Activated T-cell treated with anti-CD3 and anti-CD28 coated beads for 48 hours (primary cell): Measurements from ENCODE around the gene PTPRH.
A peak's percentile ranks its signal among the peaks of the same experiment; 100 is the strongest.
"Not testable (repeated sequence)": the region's sequence is repeated elsewhere in the genome, so short reads cannot be mapped to it uniquely, and the experiment has no call there.

Source experiments
- DNase-seq: peaks from one replicate; pipeline ENCODE4 v3.0.0-alpha.2; 2020; ENCODE audit warnings: low read depth

PTPRH gene

DNA sequence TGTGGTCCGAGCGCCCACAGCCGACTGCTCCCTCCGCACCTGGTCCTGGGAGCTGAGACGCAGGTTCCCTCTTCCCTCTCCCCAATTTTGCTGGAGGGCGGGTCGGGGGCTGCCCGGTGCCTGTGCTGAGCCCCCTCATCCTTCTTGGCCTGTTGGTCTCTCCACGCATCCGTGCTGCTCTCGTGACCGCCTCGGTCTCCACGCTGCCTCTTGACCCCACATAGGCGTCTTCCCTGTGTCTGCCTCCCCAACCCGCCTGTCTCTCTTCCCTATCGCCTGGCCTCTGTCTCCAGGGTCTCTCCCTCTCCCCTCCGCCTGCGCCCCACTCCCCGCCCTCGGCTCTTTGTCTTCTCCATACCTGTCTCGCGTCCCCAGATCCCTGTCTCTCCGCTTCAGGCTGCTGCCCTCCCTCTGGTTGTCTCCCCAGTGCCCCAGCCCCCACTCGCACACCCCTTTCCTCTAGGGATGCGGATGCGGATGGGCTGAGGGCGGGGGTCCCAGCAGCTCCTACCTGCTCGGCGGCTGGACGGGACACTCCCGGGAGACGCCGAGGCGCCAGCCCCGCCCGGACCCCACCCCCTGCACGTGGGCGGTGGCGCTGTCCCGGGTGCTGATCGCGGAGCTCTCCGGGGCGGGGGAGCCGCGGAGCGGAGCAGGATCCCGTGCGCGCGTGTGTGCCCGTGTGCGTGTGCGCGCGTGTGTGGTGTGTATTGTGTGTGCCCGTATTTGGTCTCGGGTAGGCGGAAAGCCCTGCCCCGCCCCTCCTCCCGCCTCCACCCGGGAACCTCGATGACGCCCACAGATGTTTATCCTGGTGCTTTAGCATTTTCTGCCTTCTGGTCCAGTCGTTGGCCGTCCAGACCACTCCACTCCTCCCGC, 29.5 kb downstream of the PTPRH start, which contains the start of gene SYT5:
SYT5 (minus strand) TSS at position 684 of the 879 bp plus-strand sequence. CDS start 1,248 bp downstream, outside the sequence.
- DNase-seq: peak; percentile 58

DNA sequence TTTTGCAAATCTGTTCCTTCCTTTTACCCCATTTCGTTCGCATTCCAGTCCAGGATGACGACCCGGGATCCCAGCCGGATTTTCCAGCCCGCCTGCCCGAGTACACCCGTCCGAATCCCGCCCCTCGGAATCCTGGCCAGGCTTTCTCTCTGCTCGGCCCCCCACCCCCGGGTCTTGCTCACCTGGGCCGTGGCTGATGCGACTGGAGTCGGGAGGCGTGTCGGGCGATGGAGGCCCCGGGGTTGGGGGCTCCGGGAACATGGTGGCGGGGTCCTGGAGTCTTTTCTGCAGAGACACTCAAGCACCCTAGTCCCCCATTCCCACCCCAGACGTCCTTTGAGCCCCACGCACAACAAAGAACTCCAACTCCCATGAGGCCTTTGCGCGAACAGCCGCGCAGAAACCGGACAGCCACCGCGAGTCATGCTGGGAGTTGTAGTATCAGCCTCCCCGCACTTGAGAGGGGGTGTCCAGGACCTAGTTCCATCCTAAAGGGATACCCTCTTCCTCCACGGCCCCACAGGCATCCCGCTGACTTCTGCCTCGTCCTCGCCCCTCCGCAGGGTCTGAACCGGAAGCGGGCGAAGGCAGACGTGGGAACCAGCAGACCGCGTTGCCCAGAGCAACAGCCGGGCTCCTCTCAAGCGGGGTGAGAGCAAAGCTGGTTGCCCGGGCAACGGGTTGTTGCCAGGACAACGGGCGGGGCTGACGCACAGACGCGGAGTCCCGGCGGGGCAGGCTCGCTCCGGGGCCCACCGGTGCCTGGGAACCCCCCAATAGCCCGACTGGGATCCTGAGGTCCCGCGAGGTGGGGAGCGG, 30.3 kb downstream of the PTPRH start:
- DNase-seq: peak; percentile 85

DNA sequence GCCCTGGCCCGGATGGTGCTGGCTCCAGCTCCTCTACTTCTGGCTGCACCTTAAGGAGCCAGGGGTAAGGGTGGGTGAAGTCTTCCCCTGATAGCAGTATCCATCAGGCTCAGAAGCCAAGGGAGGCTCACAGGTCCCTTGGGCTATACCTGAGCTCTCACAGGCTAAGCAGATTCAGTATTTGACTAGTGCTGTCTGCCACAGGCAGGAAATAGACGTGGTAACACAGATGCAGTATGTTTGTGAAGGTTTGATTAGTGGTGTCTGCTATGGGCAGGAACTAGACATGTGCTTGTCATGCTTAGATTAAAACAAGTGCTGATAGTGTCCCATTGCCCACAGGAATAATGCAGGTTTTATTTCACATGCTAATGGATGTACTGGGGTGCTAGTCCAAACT, 33.2 kb downstream of the PTPRH start:
- DNase-seq: no peak

DNA sequence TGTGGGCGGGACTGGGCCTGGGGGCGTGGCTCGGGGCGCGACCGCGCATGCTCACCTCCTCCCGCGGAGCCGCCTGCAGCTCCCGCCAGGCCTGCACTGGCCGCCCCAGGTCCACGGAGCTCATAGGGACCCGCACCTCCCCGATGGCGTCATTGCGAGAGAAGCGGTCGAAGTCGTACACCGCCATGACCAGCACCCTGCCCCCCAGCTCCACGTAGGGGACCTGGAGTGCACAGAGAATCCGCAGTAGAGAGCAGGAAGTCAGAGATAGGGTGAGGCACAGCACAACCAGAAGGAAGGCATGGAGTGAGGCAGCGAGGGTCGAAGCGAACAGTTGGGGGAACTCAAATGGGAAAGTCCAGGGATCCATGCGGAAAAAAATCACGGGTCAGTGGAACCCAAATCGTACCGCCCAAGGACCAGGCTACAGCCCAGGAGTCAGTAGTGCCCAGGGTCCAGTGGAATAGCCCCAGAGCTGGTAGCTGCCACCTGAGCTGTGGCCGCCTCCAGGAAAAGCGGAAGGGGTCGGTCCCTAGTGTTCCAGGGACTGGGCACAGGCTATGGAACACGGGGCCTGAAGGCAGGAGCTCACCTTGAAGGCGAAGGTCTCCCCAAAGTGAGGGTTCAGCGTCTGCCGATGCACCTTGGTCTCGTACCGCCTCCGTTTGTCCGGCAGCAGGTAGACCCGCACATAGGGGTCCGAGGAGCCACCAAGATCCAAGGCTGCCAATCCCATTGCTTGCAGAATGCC, 34.0 kb downstream of the PTPRH start:
- DNase-seq: no peak

DNA sequence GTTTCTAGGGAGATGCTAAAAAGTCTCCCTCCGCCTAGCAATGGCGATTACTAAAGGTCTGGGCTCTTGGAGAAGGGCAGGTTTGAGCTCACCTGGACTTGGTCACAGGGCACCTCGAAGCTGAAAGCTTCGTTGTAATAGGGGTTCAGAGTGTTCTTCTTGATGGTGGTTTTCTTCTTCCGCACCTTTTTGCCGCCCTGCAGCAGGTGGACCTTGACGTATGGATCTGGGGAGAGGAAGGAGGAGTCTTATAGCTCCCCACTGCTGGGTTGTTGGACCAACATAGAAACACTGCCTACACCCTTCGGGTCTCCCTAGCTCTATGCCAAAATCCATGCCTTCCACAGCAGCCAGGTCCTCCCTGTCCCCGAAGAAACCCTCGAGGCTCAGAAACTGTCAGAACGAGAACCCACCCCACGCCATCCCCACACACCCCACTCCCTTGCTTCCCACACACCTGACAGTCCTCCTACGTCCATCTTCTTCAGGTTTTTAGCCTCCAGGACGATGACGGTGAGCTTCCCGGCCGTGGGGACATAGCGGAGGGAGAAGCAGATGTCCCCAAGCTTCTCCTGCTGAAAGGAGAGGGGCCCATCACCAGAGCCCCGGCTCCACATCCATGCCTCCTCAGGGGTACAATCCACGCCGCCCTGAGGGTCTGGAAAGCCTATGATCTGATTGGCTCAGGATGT, 34.7 kb downstream of the PTPRH start:
- no peak for DNase-seq

DNA sequence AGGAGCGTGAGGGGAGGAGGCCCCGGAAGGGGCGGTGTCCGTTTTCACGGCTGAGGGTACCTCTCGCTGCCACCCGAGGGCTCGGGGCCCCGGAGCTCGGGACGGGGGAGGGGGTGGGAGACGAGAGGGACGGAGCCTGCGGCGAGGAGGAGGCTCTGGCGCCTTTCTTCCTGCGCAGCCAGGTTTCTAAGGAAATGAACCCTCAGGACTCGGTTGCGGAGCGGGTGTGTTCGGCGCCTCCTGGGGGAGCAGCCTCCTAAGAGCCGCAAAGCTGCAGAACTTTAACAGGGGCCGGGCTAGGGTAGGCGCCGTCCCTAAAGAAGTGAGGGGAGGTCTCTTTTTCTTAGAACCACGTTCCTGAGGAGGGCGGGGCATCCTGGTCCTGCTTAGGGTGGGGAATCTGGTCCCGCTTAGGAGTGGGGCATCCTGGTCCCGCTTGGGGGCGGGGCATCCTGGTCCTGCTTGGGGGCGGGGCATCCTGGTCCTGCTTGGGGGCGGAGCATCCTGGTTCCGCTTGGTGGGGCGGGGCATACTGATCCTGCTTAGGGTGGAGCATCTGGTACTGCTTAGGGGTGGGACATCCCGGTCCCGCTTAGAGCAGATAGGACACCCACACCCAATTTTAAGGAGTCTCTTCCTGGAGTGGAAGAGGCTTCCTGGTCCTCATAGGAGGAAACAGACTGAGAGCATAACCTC, 35.4 kb downstream of the PTPRH start:
- DNase-seq: peak; percentile 54

DNA sequence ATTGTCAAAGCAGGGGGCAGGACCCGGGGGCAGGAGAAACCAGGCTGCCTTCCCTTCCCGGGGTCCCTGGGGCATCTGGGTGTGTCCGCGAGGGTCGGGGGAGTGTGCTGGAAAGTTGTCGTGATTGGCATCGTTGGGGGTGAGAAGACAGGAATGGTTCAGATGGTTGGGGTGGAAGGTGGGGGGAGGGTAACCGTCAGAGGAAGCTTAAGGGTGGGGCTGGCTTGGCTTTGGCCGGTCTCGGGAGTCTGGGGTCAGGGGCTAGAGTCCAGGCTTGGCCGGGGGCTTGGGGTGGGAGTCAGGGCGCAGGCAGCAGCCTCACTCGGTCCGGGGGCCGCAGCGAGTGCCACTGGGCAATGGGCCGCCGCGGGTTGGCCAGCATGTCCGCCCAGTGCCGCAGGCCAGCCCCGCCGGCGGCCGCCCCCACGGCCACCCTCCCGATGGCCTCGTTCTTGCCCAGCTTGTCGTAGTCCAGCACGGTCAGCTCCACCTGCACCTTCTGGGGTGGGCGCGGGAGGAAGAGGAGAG, 36.1 kb downstream of the PTPRH start:
- no peak for DNase-seq

DNA sequence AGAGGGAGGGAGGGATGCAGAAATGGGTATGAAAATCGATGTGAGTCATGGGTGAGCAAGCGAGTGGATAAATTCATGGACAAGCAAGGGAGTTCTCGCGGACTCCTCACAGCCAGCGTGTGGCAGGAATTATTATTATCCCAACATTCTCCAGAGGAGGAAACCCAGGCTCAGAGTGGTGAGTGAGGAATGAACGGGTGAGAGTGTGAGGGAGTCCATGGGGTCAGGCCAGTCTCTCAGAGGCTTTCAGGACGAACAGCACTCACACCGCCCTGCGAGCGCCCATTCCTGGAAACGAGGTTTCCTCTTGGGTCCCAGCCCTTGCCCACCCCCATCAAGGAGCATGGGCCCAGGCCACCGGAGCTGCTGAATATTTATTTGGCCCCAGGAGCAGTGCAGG, 36.6 kb downstream of the PTPRH start:
- DNase-seq: no peak

DNA sequence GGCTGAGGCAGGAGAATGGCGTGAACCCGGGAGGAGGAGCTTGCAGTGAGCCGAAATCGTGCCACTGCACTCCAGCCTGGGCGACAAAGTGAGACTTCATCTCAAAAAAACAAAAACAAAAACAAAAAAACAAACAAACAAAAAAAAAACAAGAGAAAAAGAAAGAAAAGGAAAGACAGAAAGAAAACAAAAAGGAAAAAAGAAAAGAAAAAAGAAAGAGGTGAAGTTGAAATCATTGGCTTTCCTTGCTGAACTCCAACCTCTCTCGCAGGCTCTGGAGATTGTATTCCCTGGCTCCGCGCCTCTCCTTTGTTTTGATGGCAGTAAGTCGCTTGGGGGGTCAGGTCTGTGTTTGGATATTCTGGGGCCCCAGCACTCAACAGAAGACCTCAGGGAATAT, 37.0 kb downstream of the PTPRH start:
- DNase-seq: not testable (repeated sequence)

DNA sequence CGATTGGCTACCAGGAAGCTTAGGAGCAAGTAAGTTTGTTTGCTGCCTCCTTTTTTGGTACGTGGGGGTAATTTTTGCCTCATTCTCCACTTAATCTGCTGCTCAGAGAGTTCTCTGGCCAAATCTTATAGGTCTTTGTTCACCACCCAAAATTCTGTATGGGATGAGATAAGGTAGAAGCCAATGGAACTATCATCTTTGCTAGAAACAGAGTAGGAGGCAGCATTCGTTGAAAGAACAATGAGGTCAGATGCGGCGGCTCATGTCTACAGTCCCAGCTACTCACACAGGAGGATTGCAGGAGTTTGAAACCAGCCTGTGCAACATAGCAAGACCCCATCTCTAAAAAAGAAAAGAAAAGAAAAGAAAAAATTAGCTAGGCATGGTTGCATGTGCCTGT, 37.9 kb downstream of the PTPRH start:
- DNase-seq: no peak

DNA sequence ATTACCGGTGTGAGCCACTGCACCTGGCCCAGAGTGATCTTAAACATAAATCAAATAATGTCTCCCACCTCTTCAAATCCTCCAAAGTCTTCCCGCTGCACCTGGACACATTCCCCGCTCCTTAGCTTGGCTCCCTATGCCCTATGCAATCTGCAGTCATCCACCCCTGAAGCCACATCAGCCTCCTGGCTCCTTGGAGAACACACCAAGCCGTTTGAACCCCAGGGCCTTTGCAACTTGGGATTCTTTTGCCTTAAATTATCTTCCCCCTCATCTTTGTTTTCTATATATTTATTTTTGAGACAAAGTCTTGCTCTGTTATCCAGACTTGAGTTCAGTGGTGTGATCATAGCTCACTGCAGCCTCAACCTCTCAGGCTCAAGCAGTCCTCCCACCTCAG, 40.2 kb downstream of the PTPRH start:
- no peak for DNase-seq

DNA sequence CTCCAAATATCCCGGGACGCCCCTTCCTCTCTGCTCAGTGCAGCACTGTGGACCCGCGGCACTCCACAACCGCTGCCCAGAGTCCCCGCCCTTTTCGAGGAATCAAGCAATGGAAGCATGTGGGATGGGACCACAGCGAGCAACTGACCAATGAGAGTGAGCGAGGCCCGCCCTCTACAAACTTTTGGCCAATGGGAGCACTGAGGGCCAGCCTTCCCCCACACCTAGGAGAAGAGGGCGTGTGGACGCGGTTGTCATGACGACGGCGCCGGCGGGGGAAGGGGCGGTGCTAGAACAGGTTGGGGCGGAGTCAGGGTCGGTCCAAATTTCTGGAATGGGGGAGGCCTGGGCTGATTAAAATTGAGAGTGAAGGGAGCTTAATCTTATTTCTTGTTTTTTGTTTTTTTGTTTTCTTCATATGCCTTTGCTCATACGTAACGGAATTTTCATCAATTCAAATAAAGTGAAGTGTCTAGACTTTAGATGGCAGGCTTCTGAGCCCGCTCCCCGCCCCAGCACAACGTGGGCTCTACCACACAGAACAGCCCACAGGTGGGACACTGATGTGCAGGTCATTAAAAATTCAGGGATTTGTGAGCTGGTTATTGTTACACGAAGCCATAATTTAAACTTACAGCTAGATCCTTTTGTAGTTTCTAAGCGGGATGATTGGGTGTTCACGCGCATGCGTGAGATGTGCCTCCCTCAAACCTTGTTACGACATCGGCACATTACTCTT, 42.6 kb downstream of the PTPRH start, which contains the start of gene DNAAF3:
DNAAF3 (minus strand) TSS at position 84 of the 739 bp plus-strand sequence. CDS start 200 bp downstream, outside the sequence.
- DNase-seq: peak; percentile 81

DNA sequence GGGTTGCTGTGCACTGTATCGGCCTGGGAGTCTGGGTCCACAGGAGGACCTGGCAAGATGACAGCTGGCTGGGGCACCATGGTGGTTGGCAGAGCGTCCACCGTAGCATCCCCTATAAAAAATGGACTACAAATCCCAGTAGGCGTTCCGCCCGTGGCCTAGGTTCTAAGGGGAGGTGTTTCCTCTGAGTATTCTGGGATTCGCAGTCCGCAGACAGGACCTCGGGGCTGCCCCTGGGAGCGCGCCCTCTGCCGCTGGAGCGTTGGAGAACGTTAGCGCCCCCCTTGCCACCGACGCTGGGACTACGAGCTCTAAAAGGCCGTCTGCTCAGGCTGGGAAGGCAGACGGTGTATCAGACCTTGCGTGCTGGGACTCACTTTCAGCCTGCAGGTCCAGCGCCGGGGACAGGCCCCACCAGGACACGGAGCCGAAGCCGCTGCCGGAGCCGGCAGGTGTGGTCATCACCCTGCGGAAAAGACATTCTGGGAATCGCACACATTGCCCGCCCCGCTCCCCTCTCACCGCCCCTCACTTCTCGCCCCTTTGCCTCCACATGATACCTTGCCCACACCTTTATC, 43.3 kb downstream of the PTPRH start:
- DNase-seq: peak; percentile 53

DNA sequence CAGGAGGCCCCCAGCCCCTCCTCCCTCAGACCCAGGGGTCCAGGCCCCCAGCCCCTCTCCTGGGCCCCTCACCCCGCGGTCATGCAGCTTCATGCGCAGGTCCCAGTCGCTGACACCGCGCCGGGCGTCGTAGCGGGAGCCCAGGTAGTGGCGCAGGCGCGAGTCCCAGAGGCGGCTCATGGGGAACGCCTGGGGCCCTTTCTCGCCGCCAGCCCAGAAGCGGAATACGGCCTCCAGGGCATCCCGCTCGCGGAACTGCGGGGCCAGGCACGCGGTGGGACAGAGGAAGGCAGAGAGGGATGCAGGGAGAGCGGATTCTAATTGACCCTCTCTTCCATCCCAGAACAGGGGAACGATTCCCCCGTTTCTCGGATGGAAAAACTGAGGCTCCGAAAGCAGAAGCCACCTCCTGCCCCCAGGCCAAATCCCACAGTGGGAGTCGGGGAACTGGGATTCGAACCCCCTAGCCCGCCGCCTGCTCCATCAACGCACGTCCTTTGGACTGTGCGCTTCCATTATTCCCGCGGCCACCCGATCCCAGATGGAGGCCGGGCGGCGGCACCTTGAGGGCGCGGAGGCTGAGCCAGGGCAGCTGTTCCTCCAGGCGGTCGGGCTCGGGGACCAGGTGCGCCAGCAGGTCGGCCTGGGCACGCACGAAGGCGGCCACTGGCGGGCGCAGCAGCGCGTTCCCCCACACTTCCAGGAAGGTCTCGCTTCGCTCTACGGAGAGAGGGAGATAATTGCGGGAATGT, 47.6 kb downstream of the PTPRH start:
- DNase-seq: no peak

DNA sequence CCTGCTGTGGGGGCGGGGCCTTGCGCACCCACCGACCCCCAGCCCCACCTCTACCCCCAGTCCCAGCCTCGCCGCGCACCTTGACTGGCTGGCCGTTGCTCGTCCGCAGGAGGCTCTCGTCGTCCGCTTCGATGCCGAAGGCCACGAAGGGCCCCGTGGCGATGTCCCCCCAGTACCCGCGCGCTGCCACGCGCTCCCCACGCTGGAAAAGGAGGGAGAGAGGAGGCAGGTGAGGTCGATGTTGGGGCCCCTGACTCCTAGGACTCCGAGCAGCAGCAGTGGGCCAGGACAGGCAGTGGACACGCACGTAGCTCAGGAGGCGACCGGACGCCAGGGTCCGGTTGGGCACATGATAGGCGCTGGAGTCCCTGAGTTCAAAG, 48.3 kb downstream of the PTPRH start:
- DNase-seq: no peak

DNA sequence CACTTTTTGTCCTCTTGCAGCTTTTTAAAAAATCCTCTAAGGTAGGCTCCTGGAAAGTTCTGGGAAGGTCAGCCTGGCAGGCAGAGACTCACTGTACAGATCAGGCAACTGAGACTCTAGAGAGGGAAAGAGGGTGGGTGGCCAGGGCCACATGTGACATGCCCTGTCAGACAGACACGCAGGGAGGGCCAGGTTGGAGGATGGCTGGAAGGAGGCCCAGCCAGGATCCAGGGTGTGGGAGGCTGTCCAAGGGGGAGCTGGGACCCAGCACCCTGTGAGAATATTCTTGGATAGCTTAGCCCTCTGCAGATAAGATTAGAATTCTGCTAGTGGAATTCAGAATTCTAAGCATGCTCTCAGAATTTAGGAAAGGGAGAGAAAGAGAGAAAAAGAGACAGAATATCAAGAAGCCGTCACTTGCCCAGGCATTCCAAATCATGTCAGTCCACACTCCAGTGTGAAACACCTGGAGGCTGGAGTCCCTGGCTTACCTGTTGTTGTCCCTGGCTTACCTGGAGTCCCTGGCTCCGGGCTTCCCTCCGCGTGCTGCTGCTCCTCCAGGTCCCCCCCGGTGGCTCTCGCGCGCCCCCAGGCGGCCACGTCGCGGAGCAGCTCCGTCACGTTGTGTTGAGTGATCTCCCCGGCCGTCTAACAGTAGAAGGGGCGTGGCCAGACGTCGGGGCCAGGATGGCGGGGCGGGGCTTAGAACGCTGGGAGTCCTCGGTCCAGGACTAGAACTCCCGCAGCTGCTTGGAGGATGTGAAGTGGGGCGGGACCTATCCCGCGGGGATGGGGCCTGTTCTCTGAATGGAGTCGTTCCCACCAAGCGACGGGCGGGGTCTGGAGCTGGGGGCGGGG, 48.9 kb downstream of the PTPRH start:
- DNase-seq: peak; percentile 92

DNA sequence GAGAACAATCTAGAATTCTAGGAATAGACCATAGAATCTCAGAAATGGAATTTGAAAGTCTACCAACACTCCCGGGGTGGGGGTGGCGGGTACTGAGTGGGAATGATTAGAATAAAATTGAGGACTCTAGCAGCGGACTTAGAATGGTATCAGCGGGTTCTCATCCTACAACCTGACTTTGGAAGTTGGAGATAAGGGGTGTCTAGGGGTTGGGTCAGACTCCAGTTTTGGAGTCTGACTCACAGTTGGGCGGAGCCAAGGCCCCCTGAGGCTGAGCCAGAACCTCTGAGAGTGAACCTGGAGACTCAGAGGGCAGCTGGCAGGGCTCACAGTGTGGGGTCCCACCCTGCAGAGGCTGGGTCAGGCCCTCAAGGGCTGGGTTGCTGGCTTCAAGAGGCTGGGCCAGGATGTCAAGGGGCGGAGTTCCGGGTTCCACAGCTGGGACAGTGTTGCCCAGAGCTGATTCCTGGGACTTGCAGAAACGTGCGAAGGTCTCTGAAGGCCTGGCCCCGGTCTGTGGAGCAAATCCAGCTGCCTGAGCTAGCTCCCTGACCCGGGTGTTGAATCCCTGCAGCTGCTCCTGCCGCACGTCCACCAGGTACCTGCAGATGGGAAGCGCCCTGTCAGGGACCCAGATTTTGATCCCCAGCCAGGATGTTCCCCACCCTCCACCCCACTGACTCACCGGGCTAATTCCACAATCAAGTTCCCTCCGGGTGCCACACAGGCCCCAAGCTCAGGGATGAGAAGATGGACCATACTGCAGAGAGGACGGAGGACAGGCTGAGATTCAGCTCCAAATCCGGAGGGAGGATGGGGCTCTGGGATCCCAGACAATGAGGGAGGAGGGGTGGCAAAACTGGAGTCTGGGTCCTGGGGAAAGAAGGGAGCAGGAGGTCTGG, 50.2 kb downstream of the PTPRH start:
- no peak for DNase-seq
